Cardiac fibroblast (primary cell): Measurements from ENCODE around the gene VAC14.
A peak's percentile ranks its signal among the peaks of the same experiment; 100 is the strongest.

Experiments
- DNase-seq, 2 donors: peaks; one replicate each; pipeline versions ENCODE4 v3.0.0 to v3.0.0-alpha.2; 2010; ENCODE audit warnings: low read depth in 2 of 2
- H3K4me3 ChIP-seq, 2 donors: replicated peaks in 1 of 2; 1 replicate in 1 of 2; 2 replicates in 1 of 2; pipeline ENCODE4 v1.5.1; 2011; ENCODE audit warnings: low read depth in 2 of 2, low read length in 2 of 2, mild to moderate bottlenecking in 2 of 2, moderate library complexity in 1 of 2
- CTCF ChIP-seq: IDR thresholded peaks from one replicate; pipeline ENCODE4 v1.5.1; 2011; ENCODE audit warnings: low read depth, mild to moderate bottlenecking, low read length, inconsistent platforms

VAC14 gene

GRCh38 chr16:70784692-70785555 lies 16.0 kb downstream of the VAC14 start:
- H3K4me3 ChIP-seq = no peak overlapping the region
- no peak for TF ChIP-seq CTCF
- no peak for DNase-seq

GRCh38 chr16:70782237-70782636 lies 18.7 kb downstream of the VAC14 start:
- no peak for TF ChIP-seq CTCF
- H3K4me3 ChIP-seq = no peak overlapping the region
- no peak for DNase-seq

GRCh38 chr16:70781800-70782199 lies 19.2 kb downstream of the VAC14 start:
- H3K4me3 ChIP-seq = no peak overlapping the region
- no peak for DNase-seq
- no peak for TF ChIP-seq CTCF

GRCh38 chr16:70780546-70780945 lies 20.4 kb downstream of the VAC14 start:
- no peak for DNase-seq
- no peak overlapping the region for H3K4me3 ChIP-seq
- TF ChIP-seq CTCF = no peak

- TF ChIP-seq CTCF = no peak
- peak in 1 of 2 donors; percentile 5 for DNase-seq
- H3K4me3 ChIP-seq = no peak overlapping the region
Observed at GRCh38 chr16:70779361-70779760, 21.6 kb downstream of the VAC14 start.

GRCh38 chr16:70778901-70779309 lies 22.1 kb downstream of the VAC14 start:
- no peak for TF ChIP-seq CTCF
- no peak overlapping the region for H3K4me3 ChIP-seq
- DNase-seq = peak; percentile 88 to 92

- H3K4me3 ChIP-seq = no peak overlapping the region
- TF ChIP-seq CTCF = no peak
- DNase-seq = peak in 1 of 2 donors; percentile 48
Observed at GRCh38 chr16:70777973-70778406, 23.0 kb downstream of the VAC14 start.
